Mesodermal cell (in vitro differentiated cells): ENCODE results near the gene GNAT3.

Experiments
- H3K27ac ChIP-seq: 2 replicates; pipeline ENCODE4 v1.7.0; 2013; ENCODE audit warnings: mild to moderate bottlenecking, low read depth, low read length, moderate library complexity; ENCODE audit not compliant: severe bottlenecking
- H3K36me3 ChIP-seq: 2 replicates; pipeline ENCODE4 v1.7.1; 2013; ENCODE audit warnings: mild to moderate bottlenecking, low read length, moderate library complexity; ENCODE audit not compliant: control insufficient read depth, insufficient read depth
- H3K4me1 ChIP-seq: one replicate; pipeline ENCODE4 v1.7.1; 2013; ENCODE audit warnings: mild to moderate bottlenecking, low read length; ENCODE audit not compliant: insufficient read depth, control insufficient read depth, poor library complexity, severe bottlenecking
- H3K4me3 ChIP-seq: 2 replicates; pipeline ENCODE4 v1.7.0; 2013; ENCODE audit warnings: low read length, control low read depth, mild to moderate bottlenecking; ENCODE audit not compliant: insufficient read depth, poor library complexity, severe bottlenecking; ENCODE audit errors: extremely low read depth
- H3K9me3 ChIP-seq: 2 replicates; pipeline ENCODE4 v1.7.1; 2013; ENCODE audit warnings: mild to moderate bottlenecking, low read length, moderate library complexity; ENCODE audit not compliant: control insufficient read depth
- WGBS, 2 experiments: methylation state at CpG; one replicate each; pipeline ENCODE4 v1.1.5; 2013; ENCODE audit warnings: missing lambda C conversion rate in 2 of 2; ENCODE audit not compliant: insufficient coverage in 2 of 2; 5-methylcytosine and 5-hydroxymethylcytosine counted together

Gene GNAT3

GRCh38 chr7:80466636-80467035 lies 45.2 kb downstream of the GNAT3 start:
- Histone ChIP-seq H3K9me3 (no peaks in the 10 kb centered on the region), H3K4me3 (no peak overlapping the region), H3K27ac (no peak overlapping the region), H3K36me3 (no peaks in the 10 kb centered on the region), H3K4me1 (no peaks in the 10 kb centered on the region)
- no CpG with 5 or more reads among the region's 1 CpG for WGBS, 2 experiments

DNA sequence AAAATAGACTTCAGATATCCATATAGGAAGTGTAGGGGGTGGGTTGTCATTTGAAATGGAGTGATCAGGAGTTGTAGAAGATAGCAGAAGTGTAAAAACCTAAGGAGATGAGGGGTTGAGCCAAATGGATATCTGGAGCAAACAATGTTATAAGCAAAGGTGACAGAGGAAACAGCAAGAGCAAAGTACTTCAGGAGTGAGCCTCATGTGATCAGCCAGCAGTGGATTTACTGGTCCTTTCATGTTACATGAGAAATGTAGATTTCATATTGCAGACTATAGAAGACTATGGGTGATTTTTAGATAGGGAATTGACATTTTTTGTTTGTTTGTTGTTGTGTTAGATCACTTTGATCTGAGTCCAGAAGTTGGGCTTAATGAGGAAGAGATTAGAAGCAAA lies 47.7 kb downstream of the GNAT3 start:
- Histone ChIP-seq H3K36me3 (no peaks in the 10 kb centered on the region), H3K4me1 (no peaks in the 10 kb centered on the region), H3K27ac (no peak overlapping the region), H3K9me3 (no peaks in the 10 kb centered on the region), H3K4me3 (no peak overlapping the region)

DNA sequence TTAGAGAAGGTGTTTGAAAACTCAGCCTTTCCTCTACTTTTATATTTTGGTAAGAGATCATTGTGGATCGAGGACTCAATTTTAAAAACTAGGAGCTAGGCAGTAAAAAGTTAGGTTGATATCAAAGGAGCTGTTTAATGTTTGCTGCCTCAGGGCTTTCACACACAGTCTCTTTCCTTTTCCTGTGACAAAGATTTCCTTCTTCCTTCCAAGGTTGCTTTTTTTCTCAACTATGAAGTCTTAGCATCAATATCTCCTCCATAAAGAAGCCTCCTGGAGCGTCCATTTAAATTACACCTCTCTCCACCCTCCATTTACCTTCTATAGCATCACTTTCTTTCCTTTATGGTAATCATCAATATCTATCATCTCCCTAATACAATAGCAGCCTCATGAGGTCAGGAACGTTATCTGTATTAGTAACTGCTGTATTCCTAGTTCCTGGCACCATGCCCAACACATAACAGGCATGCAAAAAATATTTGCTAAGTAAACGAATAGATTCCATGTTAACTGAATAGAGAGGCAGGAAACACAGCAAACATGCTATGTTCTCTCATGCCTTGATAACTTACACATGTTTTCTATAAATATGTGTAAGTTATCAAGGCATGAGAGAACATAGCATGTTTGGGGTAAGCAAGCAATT lies 48.5 kb downstream of the GNAT3 start:
- H3K4me1 ChIP-seq = no peaks in the 10 kb centered on the region
- H3K9me3 ChIP-seq = no peaks in the 10 kb centered on the region
- 92 to 93% methylated on average over 1 of the region's 4 CpGs for WGBS, 2 experiments

DNA sequence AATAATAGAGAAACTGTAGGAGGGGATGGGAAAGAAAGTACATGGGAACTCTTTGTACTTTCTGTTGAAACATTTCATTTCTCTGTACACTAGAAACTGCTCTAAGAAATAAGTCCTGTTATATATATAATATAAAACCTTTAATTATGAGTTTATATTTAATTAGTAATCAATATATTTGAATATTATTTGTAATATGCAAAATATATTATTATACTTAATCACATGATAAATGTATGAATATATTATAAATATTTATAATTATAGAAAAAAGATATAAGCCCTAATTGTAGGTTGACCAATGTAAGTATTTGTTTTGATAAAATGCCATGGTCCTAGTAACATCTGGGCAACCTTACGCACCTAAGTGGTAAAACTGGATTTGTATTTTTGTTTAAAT lies 51.0 kb downstream of the GNAT3 start:
- H3K4me1 ChIP-seq = no peaks in the 10 kb centered on the region
- H3K4me3 ChIP-seq = no peak overlapping the region
- 89 to 100% methylated on average over 1 of the region's 1 CpG for WGBS, 2 experiments
- H3K9me3 ChIP-seq = no peaks in the 10 kb centered on the region
- no peak overlapping the region for H3K27ac ChIP-seq
- no peaks in the 10 kb centered on the region for H3K36me3 ChIP-seq

More for the DNA sequence above, 48.5 kb downstream of the GNAT3 start:
- Histone ChIP-seq H3K4me3 (no peak overlapping the region), H3K36me3 (no peaks in the 10 kb centered on the region), H3K27ac (no peak overlapping the region)

GRCh38 chr7:80459776-80460510 lies 51.9 kb downstream of the GNAT3 start:
- Histone ChIP-seq H3K4me3 (no peak overlapping the region), H3K4me1 (no peaks in the 10 kb centered on the region), H3K9me3 (no peaks in the 10 kb centered on the region), H3K27ac (no peak overlapping the region), H3K36me3 (no peaks in the 10 kb centered on the region)
- 92 to 100% methylated on average over 3 of the region's 4 CpGs for WGBS, 2 experiments

- H3K36me3 ChIP-seq = no peaks in the 10 kb centered on the region
- no peaks in the 10 kb centered on the region for H3K4me1 ChIP-seq
- no peak overlapping the region for H3K27ac ChIP-seq
- no peaks in the 10 kb centered on the region for H3K9me3 ChIP-seq
- no peak overlapping the region for H3K4me3 ChIP-seq
- 89 to 90% methylated on average over 2 of the region's 6 CpGs for WGBS, 2 experiments
Measured at GRCh38 chr7:80458822-80459725, 52.8 kb downstream of the GNAT3 start.

- WGBS, 2 experiments = no CpG with 5 or more reads among the region's 2 CpGs
- Histone ChIP-seq H3K27ac (no peak overlapping the region), H3K4me1 (no peaks in the 10 kb centered on the region), H3K4me3 (no peak overlapping the region), H3K36me3 (no peaks in the 10 kb centered on the region), H3K9me3 (no peaks in the 10 kb centered on the region)
Measured at GRCh38 chr7:80453699-80454340, 58.0 kb downstream of the GNAT3 start.

DNA sequence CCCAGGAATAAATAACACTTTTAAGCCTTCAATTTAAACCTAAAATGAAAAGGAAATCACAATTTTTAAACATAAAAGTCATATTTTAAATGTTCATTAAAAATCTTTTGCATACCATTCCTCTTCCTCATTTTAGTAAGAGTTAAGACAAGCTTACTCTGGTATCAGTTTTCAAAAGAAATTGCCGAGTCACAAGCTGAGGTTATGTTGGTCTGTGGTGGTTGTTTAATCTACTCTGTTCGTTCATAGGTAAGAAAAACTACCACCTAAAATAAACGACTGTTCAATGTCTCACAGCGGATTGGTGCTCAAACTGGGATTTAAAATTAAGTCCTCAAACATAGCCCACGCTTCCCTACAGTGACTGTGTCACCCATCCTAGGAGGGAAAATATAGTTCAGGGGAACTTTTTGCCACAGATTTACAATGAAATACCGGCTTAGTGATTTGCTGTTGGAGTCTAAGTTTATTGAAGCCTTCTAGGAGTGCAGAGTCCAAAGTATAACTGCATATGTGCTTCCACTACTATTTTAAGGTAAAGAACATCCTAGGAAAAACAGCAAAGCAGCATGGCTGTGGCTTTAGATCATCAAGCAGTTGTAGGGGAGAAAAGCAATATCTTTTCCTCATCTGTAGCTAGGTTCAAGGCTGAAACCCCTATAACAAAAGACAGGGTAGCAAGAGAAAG lies 61.1 kb downstream of the GNAT3 start:
- H3K4me1 ChIP-seq = no peaks in the 10 kb centered on the region
- H3K4me3 ChIP-seq = no peak overlapping the region
- H3K27ac ChIP-seq = no peak overlapping the region
- no peaks in the 10 kb centered on the region for H3K9me3 ChIP-seq
- H3K36me3 ChIP-seq = no peaks in the 10 kb centered on the region
- WGBS, 2 experiments = 100% methylated on average over 2 of the region's 6 CpGs; no CpG with 5 or more reads in 1 of the 2 experiments

DNA sequence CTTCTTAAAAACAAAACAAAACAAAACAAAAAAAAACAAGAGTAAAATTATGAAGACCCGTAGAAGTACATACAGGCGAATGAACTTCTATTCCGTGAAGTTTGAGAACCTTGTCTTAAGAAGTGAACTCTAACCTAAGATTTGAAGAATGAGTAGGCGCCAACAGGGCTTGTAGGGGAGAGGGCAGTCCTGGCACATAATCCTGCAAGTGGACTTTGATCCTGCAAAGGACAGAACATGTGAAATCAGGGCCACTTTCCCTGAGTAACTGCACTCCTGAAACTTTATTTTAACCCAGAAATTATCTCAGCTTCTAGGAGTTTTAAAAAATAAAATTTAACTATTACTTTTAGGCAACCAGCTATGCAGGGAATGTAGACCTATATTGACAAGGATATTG lies 62.0 kb downstream of the GNAT3 start:
- Histone ChIP-seq H3K4me3 (no peak overlapping the region), H3K27ac (no peak overlapping the region), H3K9me3 (no peaks in the 10 kb centered on the region), H3K36me3 (no peaks in the 10 kb centered on the region), H3K4me1 (no peaks in the 10 kb centered on the region)
- WGBS, 2 experiments = 75 to 96% methylated on average over 2 to 4 of the region's 4 CpGs

DNA sequence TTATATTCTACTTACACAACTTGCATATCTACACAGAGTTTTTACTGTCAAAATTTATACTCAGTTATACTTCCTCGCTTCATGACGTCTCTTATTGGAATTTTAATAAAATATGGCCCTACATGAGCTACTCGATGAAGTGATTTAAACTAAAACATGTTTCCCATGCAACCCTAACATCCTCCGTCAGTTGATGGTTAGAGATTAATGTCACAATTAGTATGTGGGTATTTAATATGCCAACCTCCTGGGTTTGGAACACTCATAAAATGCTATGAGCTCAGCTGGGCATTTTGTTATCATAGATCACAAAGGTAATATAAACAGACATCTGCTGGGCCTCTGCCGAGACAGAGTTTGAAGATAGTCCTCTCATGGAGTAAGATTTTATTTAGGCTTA lies 66.5 kb downstream of the GNAT3 start:
- no CpG with 5 or more reads among the region's 5 CpGs for WGBS, 2 experiments

More for the DNA sequence above, 66.5 kb downstream of the GNAT3 start:
- no peak overlapping the region for H3K4me3 ChIP-seq
- no peaks in the 10 kb centered on the region for H3K36me3 ChIP-seq
- no peaks in the 10 kb centered on the region for H3K9me3 ChIP-seq
- H3K4me1 ChIP-seq = no peaks in the 10 kb centered on the region
- no peak overlapping the region for H3K27ac ChIP-seq
